ENCODE data around the gene ANKRD33.
"Not testable (repeated sequence)": the region's sequence is repeated elsewhere in the genome, so short reads cannot be mapped to it uniquely, and the experiment has no call there.

The ANKRD33 gene

DNA sequence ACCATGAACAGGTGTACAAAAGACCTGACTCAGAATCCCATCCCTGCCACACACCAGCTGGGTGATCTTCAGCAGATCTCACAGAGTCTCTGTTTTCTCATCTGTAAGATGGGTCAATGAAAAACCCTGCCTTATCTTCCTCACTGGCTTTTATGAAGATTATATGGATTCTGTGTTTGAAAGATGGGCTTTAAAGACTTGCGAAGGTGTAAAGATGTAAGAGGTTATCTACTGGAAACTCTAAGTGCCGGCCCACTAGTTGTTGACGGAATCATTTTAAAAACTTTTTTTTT, 15.3 kb upstream of the ANKRD33 start:
- in situ Hi-C loops (cut with MboI; ENCODE audit: low sequenced_read_pairs), result loop anchor here (25.0 kb wide), 1 partner anchor 435 kb away; no protein-coding TSS in a partner anchor

DNA sequence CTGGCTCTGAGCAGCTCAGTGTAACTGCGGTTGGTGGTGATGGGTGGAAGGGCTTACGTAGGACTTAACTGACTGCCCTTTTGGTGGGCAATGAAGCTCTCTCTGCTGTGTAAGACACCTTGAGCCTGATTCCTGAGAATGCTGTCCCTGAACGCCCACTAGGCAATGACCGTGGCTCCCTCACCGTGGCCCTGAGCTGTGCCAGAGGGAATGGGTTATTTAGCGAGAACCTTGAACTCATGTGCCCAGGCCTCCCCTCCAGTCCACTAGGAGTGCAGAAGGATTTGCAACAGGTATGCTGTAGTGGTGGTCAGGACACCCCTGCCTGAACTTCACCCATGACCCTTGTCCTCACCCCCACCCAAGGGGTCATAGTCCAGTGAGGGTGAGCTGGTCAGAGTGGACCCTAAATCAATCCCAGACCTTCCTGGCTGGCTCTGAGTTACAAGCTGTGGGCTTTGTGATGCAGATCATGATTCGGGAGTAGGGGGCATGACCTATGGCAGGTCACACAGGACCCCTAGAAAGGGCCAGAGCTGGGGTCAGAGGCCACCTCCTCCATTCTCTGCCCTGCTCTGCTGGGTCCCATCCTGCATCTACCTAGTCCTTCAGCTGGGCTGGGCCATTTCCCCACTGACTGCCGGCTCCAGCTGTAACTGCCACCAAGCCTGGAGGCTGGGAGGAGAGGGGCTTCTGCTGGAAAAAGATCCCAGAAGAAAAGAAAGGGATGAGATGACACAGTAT, 14.5 kb upstream of the ANKRD33 start:
- in situ Hi-C loops (cut with MboI; ENCODE audit: low sequenced_read_pairs), result loop anchor here (25.0 kb wide), 1 partner anchor 436 kb away; no protein-coding TSS in a partner anchor

DNA sequence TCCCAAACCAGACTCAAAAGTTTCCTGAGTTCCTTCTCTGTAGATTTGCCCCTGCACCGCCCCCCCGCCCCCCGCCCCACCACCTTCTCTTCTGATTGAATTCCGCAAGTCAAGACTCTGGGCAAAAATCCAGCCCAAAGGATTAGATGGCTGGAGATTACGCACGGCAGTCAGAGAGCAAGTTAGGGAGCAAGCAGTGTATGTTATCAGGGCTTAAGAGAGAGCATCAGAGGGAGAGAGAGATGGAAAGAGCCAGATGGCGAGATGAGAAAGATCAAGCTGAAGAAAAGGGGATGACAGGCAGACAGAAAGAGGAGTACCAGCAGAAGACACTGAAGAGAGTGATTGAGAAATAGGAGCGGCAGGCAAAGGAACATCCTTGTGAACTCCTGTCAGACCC, 13.9 kb upstream of the ANKRD33 start:
- in situ Hi-C loops (cut with MboI; ENCODE audit: low sequenced_read_pairs), result loop anchor here (25.0 kb wide), 1 partner anchor 437 kb away; no protein-coding TSS in a partner anchor

DNA sequence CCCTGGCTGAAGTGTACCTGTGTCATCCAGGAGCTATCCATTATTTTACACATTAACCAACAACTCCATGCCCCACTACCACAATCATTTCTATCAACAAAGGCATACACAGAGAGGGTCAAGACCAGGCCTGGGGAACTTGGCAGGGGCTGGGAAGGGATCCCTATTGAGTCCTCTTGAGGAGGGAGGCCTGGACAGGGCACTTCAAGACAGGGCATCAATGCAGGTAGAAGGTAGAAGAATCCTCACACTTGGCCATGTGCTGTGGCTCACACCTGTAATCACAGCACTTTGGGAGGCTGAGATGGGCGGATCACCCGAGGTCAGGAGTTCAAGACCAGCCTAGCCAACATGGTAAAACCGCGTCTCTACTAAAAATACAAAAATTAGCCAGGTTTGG, 13.4 kb upstream of the ANKRD33 start:
- in situ Hi-C loops (cut with MboI; ENCODE audit: low sequenced_read_pairs), result loop anchor here (25.0 kb wide), 1 partner anchor 437 kb away; no protein-coding TSS in a partner anchor

DNA sequence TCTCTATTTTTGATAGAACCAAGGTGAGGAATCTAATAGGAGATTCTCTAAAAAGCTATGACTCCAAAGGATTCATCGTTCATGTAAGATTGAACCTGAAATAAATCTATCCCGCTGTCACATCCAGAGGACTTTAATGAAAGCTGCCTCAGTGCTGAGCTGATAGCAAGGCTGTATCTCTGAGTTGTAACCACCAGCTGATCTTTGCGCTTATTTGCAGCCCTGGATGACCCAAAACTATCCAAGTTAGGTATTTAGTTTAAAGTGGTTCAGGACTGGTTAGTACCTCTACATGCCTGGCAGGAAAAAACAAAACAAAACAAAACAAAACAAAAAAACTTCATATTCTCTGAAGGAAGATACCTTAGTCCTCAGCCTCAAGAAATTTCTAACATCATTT, 8.8 kb upstream of the ANKRD33 start:
- in situ Hi-C loops (cut with MboI; ENCODE audit: low sequenced_read_pairs), result no loop called here

DNA sequence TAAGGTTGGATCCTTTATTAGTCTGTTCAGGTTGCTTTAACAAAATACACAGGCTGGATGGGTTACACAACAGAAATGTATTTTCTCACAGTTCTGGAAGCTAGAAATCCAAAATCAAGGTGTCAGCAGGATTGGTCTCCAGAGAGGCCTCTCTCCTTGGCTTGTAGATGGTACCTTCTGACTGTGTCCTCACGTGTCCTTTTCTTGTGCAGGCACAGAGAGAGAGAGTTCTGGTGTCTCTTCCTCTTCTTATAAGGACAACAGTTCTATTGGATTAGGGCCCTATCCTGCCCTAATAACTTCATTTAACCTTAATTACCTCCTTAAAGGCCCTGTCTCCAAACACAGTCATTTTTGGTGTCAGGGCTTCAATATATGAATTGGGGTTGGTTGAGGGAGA, 4.6 kb upstream of the ANKRD33 start:
- in situ Hi-C loops (cut with MboI; ENCODE audit: low sequenced_read_pairs), result no loop called here

DNA sequence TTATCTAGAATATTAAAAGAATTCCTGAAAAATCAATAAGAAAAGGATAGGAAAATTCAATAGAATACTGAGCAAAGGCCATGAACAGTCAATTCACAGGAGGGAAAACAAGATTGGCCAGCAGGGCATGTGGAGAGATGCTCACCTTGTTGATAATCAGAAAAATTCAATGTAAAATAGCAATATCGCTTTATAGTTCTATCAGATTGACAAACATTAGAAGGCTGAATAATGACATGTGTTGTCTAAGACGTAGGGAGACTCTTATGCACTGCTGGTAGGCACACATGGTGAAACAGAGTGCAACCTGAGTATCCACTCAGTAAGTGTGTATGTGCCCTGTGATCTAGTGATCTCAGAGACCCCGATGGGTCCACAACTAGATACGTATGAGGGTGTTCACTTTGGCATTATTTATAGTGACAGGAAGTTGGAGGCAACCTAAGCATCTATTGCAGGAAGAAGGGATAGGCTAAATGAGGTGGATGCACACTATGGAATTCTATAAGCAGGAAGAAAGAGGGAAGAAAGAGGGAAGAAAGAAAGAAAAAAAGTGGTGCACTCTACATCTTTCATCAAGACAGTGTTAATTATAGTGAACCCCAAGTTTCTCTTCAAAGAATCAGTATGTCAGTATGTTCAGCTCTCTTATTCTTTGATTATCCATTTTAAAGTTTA, 3.8 kb upstream of the ANKRD33 start:
- in situ Hi-C loops (cut with MboI; ENCODE audit: low sequenced_read_pairs), result no loop called here

DNA sequence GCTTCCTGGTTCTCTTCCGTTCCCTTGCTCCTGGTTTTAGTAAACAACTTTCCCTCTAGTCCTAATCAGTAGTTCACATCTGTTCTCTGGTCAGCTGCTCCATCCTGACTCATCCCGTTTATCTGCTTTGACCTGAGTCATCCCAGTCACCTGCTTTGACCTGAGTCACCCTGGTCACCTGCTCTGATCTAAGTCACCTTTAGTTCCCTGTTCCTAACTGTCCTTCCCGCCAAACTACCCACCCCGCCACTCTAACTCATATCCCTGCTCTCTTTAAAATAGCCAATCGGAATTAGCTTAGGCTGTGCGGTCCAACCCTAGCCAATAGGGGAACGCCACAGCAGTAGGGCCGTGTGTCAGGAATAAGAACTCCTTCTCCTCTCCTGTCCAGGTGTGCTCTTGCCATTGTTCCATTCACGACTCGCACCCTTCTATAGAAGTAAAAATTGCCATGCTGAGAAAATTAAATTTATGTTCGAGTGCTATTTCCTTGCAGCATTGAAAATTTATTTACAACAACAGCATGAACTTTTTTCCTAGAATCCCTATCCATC, 3.1 kb upstream of the ANKRD33 start:
- in situ Hi-C loops (cut with MboI; ENCODE audit: low sequenced_read_pairs), result no loop called here

DNA sequence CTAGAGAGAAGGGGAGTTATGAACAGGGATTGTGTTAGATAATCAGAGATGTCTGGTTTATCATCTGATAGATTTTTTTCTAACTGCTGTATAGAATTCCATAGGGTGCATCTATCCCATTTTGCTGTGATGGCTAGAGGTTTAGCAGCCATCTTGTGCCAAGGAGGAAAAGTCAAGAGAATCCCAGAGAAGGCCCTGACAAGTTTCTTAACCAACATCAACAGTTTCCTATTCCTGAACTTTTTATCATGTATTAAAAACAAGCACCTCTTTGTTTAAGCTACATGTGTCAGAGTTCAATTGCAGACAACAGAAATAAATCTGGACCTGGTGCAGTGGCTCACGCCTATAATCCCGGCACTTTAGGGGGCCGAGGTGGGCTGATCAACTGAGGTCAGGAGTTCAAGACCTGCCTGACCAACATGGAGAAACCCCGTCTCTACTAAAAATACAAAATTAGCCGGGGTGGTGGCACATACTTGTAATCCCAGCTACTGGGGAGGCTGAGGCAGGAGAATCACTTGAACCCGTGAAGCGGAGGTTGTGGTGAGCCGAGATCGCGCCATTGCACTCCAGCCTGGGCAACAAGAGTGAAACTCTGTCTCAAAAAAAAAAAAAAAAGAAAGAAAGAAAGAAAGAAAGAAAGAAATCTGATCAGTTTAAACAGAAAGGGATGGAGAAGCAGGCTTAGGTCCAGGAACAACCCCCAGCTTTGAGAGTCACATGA, 2.4 kb upstream of the ANKRD33 start:
- in situ Hi-C loops (cut with MboI; ENCODE audit: low sequenced_read_pairs), result not testable (repeated sequence)

DNA sequence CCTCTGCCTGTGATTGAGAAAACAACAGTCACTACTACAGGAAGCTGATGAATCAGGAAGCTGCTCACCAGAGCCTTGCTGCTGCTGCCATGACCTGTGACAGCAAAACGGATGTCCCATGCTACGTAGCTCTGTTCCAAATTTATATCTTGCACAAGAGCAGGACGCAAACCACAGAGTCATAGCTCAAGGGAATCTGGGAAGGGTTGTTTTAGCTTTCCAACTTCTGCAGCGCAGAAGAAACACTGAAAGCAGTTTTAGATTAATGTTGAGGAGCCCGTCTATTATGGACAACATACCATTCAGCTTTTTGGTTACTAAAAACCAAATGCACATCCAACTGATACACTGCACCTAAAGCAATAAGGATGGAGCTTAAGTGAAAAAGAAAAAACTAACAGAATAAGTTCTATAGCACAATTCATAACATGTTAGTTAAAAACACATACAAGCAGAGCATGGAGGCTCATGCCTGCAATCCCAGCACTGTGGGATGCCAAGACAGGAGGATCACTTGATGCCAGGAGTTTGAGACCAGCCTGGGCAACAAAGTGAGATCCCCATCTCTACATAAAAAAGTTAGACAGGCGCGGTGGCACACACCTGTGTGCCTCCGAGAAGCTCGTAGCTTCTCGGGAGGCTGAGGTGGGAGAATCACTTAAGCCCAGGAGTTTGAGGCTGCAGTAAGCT, 1.7 kb upstream of the ANKRD33 start:
- in situ Hi-C loops (cut with MboI; ENCODE audit: low sequenced_read_pairs), result no loop called here

DNA sequence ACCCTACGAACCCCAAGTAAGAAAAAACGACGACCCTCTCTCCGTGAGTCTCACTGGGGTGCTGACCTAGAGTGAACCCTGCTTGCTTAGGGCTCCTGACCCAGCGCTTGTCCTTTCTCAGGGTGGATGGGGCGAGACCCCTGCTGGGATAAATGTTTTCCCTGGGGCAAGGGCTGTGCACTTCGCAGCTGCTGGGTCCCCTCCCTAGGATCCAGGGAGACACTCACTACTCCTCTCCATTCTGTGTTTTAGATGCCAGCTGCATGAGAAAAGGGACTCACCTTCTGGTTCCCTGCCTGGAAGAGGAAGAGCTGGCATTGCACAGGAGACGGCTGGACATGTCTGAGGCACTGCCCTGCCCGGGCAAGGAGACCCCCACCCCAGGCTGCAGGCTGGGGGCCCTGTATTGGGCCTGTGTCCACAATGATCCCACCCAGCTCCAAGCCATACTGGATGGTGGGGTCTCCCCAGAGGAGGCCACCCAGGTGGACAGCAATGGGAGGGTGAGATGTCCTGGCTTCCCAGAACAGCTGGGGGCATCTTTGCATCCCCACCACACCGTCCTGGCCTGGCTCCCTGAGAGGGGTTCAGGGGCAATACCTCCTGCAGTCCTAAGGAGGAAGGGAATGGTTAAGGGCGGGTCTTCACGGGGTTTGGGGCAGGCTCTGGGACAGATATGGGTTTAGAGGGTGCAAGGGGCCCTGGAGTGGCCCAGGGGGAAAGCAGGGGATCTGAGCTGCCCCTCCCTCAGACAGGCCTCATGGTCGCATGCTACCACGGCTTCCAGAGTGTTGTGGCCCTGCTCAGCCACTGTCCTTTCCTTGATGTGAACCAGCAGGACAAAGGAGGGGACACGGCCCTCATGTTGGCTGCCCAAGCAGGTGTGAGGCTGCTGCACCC, 663 bp downstream of the ANKRD33 start:
- in situ Hi-C loops (cut with MboI; ENCODE audit: low sequenced_read_pairs), result no loop called here

DNA sequence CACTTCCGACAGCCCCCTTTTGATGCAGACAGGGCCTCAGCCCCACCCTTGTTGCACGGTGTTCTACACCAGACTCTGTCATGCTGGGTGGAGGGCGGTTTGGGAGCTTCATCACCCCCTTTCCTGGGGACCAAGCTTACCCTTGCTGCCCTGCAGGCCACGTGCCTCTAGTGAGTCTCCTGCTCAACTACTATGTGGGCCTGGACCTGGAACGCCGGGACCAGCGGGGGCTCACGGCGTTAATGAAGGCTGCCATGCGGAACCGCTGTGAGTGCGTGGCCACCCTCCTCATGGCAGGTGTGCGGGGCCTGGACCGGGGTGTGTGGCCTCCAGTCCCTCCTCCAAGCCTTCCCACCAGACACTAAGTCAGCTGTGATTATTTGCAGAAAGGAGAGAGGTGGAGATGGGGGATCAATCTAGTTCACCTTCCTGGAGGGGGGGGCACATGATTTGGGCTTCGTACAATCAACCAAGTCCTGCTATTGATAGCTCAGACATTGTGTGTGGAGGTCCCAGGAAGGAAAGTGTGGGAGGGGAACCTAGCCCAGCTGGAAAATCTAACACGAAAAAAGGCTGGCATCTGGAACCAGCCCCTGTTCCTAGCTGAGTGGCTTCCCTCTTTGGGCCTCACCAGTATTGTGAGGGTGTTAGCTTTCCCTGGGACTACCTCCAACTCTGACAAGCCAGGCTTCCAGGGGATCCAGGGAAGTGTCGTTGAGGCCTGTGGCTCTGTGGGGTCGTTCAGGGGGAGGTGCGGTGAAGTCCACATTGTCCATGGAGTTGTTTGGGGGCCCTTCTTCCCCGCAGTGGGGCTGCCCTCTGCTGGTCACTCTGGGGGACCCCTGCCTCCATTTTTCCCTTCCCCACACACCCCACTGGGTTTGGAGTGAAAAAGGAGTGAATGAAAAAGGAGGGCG, 1.6 kb downstream of the ANKRD33 start:
- in situ Hi-C loops (cut with MboI; ENCODE audit: low sequenced_read_pairs), result no loop called here

DNA sequence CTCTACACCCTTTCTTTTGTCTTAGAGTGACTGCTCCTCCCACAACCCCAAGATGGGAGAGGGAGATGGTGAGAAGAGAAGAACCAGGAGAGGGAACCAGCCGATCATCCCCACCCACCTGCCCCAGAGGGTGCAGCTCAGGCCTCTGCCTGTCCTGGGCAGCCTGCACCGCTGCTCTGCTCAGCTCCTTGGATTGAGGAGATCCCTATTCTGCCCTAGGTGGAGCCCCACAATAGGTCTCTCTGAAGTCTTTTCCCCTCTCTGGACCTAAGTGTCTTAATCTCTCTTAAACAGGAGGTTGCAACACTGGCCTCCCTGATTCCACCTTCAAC, 2.2 kb downstream of the ANKRD33 start:
- in situ Hi-C loops (cut with MboI; ENCODE audit: low sequenced_read_pairs), result no loop called here

DNA sequence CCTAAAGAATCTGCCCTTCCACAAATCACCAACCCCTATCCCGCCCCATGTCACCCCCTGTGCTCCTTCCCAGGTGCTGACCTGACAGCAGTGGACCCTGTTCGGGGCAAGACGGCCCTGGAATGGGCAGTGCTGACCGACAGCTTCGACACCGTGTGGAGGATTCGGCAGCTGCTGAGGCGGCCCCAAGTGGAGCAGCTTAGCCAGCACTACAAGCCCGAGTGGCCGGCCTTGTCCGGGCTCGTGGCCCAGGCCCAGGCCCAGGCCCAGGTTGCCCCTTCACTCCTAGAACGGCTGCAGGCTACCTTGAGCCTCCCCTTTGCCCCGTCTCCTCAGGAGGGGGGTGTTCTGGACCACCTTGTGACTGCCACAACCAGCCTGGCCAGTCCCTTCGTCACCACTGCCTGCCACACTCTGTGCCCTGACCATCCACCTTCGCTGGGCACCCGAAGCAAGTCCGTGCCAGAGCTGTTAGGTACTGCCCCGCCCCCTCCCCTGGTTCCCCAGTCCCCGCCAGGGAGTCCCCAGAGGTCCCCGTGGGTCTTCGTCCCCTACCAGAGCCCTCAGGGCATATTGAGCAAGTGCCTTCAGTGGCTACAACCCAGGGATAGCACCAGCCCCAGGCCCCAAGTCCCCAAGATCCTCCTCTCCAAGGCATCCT, 2.7 kb downstream of the ANKRD33 start:
- in situ Hi-C loops (cut with MboI; ENCODE audit: low sequenced_read_pairs), result no loop called here

DNA sequence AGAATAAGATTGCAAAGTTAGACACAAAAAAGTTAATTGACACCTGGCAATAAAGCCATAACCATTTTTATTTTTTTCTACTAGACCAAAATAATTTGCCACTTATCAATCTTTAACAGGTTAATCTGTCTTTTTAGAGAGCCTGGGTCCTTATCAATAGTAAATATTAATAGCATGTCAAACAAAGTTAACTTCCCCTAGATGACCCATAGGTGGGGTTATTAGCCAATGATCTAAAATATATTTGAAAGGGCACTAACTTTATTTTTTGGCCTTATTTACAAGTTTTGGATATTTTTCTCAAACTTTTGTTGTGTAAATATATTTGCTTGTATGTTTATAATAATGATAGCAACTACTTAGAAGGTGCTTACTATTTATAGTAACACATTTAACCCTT, 3.9 kb downstream of the ANKRD33 start:
- in situ Hi-C loops (cut with MboI; ENCODE audit: low sequenced_read_pairs), result no loop called here

DNA sequence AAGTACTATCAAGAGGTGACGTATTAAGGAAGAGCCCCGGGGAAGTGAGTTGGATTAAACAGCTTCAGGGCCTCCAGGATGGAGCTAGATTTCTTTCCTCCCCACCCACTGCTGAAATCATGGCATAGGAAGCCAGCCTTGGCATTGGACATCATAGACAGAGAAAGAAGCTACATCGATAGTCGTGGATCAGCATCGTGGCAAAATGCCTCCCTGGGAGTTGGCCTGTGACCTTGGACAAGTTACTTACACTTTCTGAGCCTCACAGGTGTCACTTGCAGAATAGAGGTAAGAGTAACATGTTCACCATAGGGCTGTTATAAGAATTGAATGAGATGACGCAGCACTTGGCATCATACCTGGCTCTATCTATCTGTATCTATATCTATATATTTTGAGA, 5.9 kb downstream of the ANKRD33 start:
- in situ Hi-C loops (cut with MboI; ENCODE audit: low sequenced_read_pairs), result no loop called here

DNA sequence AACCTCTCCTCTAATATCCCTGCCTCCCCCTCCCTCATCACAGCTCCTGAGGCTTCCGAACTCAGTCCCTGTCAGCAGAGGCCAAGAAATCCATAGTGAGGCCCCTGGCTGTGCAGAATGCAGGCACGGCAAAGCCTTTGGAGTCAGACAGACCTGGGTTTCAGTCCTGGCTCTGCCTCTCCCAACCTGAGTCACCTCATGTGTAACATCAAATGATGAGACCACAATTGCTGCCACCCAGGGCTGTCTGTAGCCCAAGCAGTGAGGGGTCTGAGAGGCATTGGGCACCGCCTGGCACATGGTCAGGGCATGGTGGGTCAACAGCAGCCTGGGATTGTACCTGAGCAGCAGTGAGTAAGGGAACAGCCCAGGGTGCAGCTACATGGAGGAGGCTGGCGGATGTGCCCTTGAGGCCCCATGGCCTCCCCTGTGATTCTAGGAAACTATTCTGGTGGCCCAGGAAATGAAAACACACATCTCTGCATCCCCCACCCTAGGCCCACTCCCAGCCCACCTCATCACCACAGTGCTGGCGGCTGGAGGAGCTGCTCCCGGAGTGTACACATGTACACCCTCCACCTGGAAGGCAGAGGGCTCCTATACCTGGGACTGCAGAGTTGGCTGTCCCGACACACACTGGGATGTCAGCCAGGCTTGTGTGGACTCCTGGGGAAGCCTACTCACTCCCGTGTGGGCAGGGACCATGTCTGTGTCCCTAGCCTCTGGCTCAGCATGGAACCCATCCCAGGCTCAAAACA, 7.7 kb downstream of the ANKRD33 start:
- in situ Hi-C loops (cut with MboI; ENCODE audit: low sequenced_read_pairs), result no loop called here

DNA sequence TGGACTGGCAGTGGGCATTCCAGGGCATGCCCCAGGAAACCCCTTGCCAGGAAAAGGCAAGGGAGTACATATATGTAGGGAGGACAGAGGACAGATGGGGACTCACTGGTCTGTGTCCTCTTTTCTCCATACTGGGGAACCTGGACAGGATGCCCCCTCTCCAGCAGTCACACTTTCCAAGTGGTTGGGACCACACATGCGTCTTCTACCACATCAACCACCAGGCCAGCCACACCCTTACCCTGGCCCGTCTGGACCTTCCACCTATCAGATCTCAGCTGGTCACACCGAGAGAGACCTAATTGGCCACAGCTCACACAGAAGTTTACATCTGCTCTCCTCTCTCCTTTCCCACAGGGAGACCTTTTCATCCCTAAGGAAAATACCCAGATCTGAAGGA, 8.3 kb downstream of the ANKRD33 start:
- in situ Hi-C loops (cut with MboI; ENCODE audit: low sequenced_read_pairs), result no loop called here
